Right forelimb (tissue), 1 donor: ENCODE results near the gene SYT3.
"Not testable (repeated sequence)": the region's sequence is repeated elsewhere in the genome, so short reads cannot be mapped to it uniquely, and the experiment has no call there.

Experiments
- DNase-seq: peaks from one replicate; pipeline ENCODE4 v3.0.0-alpha.2; 2018

The SYT3 gene

DNA sequence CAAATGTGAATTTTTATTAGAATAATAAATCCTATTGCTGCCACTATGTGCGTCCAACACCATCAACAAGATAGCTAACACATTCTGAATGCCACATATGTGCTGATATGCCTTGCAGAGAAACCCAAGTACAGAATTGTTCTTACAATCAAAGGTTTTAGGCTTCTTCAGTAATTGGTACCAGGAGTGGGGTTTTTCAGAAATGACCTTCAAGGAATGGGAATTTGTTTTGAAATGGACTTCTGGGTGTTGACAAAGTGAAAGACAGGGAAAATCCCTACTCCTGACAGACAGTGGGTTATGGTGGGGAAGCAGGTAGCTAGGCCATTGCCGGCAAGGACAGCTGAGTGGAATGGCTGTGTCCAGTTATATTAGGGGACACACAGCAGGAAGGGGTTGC, 5.7 kb downstream of the SYT3 start:
- DNase-seq, result no peak

GRCh38 chr19:50633359-50633758, 6.3 kb downstream of the SYT3 start:
- DNase-seq, result no peak

- no peak for DNase-seq
These were observed 7.4 kb downstream of the SYT3 start for GRCh38 chr19:50632151-50632835.

GRCh38 chr19:50629801-50630200, 9.9 kb downstream of the SYT3 start:
- no peak for DNase-seq

- no peak for DNase-seq
These were observed 10.5 kb downstream of the SYT3 start for GRCh38 chr19:50629194-50629593.

GRCh38 chr19:50628551-50628950, 11.1 kb downstream of the SYT3 start:
- no peak for DNase-seq

GRCh38 chr19:50628146-50628545, 11.5 kb downstream of the SYT3 start:
- DNase-seq, result no peak

- no peak for DNase-seq
These were observed 12.9 kb downstream of the SYT3 start for GRCh38 chr19:50626795-50627194.

DNA sequence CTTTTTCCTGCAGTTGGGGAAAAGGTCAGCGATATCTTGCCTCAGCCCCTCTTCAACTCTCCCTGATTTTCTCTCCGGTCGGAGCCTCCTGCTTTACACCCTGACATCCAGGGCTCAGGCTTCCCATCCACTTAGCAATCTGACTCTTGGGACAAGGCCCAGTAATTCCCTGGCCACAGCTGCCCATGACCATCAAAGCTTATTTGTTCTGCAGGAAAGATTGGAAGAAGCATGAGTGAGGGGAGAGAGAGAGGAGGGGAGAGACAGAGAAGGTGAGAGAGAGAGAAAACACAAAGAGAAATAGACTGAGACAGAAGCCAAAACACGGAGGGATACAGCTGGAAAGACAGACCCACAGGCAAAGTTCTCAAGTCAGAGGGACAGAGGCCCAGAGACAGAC, 13.7 kb downstream of the SYT3 start:
- DNase-seq, result peak; percentile 13

GRCh38 chr19:50624949-50625600, 14.6 kb downstream of the SYT3 start:
- no peak for DNase-seq

DNA sequence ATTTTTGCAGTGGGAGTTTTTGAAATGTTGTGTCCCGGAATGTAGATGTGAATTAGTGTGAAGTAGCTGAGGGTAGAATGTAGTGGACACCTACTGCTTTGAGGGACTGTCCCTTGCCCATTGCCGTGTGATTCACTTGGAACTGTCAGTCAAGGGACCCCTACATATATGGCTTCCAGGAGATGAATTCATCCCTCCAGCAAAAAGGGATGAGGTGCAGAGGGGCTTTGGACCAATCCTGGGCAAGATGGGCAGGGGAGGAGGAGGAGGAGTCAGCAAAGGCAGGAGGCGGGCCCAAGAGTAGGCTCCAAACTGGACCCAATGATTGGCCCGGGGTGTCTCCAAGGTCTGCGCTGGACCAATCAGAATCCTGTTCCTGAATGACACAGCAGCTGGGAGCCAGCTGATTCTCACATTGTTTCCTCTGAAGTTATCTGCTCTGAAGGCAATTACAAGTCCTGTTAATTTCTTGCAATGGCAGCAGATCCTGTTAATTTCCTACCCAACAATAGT, 19.2 kb downstream of the SYT3 start:
- DNase-seq, result not testable (repeated sequence)

DNA sequence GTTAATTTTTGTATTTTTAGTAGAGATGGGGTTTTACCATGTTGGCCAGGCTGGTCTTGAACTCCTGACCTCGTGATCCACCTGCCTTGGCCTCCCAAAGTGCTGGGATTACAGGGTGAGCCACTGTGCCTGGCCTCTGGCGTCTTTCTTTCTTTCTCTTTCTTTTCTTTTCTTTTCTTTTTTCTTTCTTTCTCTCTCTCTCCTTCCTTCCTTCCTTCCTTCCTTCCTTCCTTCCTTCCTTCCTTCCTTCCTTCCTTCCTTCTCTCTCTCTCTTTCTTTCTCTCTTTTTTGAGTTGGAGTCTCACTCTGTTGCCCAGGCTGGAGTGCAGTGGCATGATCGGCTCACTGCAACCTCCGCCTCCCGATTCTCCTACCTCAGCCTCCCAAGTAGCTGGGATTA, 20.5 kb downstream of the SYT3 start:
- not testable (repeated sequence) for DNase-seq

GRCh38 chr19:50618379-50618778, 21.3 kb downstream of the SYT3 start:
- DNase-seq, result not testable (repeated sequence)

DNA sequence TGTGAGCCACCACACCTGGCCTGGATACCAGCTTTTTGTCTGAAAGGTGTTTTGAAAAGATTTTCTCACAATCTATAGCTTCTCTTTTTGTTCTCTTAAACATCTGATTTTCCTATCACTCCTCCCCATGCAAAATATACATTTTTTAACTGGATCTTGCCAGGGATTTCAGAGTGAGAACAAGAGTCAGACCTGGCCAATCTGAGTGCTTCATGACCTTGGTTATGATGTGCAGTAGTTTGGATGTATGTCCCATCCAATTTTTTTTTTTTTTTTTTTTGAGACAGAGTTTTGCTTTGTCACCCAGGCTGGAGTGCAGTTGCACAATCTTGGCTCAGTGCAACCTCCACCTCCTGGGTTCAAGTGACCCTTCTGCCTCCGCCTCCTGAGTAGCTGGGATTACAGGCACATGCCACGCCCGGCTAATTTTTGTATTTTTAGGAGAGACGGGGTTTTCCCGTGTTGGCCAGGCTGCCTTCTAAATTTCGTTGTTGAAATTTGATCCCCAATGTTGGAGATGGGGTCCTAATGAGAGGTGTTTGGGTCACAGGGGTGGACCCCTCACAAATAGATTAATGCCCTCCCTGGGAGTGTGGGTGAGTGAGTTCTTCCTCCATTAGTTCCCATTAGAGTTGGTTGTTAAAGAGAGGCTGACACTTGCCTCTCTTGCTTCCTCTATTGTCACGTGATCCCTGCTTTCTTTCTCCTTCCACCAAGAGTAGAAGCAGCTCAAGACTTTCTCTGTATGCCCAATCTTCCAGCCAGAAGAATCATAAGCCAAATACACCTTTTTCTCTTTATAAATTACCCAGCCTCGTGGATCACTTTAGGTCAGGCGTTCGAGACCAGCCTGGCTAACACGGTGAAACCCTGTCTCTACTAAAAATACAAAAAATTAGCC, 26.9 kb downstream of the SYT3 start:
- not testable (repeated sequence) for DNase-seq

GRCh38 chr19:50607874-50608785, 31.6 kb downstream of the SYT3 start:
- peak; percentile 82 for DNase-seq

DNA sequence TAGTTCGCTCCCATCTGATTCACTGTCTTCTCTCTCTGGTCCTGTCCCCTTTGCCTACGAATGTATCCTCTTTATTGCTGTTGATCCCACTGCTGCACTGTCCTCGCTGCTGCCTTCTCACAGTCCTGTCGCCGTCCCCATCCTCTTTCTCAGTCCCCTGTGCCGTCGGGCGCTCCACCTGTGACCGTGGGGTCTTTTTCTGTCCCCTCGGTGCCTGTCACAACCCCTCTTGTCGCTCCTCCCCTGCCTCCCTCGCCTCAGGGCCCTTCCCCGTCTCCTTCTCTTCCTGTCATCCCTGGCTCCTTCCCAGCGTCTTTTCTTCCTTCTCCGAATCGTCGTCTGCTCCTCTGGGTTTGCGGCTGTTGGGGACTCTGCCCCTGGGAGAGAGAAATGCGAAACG, 32.3 kb downstream of the SYT3 start:
- DNase-seq, result no peak

DNA sequence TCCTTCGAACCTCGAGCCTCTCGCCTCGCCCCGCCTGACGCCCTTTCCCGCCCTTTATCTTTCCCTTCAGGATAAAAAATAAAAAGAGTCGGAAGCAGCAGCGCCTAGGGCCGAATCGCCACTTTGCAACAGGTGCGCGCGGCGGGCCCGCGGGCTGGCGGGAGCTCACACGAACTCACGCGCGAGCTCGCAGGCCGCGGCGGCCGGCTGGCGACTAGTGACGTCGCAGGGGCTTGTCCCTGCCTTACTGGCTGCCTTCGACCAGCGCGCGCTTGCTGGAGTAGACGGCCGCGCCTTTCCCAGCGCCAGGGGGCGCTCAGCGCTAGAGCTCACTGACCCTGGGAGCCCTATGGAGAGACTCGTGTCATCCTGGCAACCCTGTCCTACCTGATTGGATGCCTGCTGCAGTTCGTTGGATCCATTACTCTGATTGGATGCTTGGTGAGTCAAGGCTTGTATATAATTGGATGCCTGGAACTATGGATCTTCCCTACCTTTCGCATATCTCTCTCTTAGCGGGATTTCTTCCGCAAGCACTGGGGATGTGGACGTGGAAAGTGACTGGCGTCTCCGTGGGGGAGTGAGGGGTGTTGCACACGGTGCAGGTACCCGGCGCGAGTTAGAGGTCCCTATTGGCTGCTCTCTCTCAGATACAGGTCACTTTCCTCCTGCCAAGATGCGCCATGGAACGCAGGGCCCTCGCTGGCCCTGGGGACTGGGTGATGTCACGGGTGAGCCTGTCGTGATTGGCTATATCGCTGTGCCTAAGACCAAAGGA, 33.4 kb downstream of the SYT3 start:
- not testable (repeated sequence) for DNase-seq

DNA sequence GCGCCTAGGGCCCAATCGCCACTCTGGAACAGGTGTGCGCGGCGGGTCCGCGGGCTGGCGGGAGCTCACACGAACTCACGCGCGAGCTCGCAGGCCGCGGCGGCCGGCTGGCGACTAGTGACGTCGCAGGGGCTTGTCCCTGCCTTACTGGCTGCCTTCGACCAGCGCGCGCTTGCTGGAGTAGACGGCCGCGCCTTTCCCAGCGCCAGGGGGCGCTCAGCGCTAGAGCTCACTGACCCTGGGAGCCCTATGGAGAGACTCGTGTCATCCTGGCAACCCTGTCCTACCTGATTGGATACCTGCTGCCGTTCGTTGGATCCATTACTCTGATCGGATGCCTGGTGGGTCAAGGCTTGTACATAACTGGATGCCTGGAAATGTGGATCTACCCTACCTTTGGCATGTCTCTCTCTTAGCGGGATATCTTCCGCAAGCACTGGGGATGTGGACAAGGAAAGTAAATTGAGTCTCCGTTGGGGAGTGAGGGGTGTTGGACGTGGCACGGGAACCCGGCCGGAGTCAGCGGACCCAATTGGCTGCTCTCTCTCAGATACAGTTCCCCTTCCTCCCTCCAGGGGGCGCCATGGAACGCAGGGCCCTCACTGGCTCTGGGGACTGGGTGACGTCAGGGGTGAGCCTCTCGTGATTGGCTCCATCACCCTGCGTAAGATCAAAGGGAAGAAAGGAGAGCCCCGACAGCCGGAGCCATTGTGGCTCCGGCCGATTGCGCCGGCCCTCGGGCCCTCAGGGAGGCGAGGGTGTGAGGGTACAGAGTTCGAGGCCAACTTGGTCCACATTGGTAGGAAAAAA, 35.2 kb downstream of the SYT3 start:
- not testable (repeated sequence) for DNase-seq

GRCh38 chr19:50602935-50603334, 36.7 kb downstream of the SYT3 start:
- DNase-seq, result no peak

DNA sequence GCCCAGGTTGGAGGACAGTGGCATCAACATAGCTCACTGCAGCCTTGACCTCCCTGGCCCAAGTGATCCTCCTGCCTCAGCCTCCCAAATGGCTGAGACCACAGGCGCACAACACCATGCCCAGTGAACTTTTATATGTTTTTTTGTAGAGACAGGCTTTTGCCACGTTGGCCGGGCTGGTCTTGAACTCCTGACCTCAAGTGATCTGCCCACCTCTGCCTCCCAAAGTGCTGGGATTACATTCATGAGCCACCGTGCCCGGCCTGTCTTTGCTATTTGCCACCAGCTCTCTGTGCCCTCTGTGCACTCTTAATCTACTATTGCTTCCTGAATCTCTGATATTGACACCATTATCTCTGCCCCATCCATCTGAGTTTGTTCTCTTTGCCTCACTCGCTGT, 37.2 kb downstream of the SYT3 start:
- no peak for DNase-seq

- DNase-seq, result no peak
These were observed 37.6 kb downstream of the SYT3 start for GRCh38 chr19:50602089-50602422.
